ENCODE measurements around the gene LRRN2.

DNA sequence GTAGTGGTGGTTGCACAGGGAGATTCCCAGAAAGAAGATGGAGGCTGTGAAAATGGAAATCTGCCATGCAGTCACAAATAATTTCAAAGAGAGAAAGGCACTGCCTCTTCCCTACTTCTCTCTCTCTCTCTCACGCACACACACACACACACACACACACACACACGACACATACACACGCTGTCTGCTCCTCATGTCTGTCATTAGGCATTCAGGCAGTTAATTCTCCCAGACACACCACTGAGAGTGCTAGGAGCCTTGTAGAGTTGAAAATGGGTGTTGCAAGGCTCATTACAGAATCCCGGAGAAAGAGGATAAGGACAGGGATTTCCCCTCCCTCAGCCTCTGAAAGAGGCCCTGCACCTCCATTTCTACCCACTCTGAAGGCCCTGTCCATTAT is 47.8 kb upstream of the LRRN2 start:
- TF ChIP-seq FOXA1 (IDR thresholded peaks at IDR 0.05) (no peak), ZNF384 (IDR thresholded peaks at IDR 0.05) (no peak), SP1 (IDR thresholded peaks at IDR 0.05) (no peak), HDGF (IDR thresholded peaks at IDR 0.05; ENCODE audit: borderline replicate concordance) (no peak), FOXM1 (IDR thresholded peaks at IDR 0.05; ENCODE audit: borderline replicate concordance) (no peak), CTBP1 (IDR thresholded peaks at IDR 0.05; ENCODE audit: borderline replicate concordance) (no peak), SUZ12 (IDR thresholded peaks at IDR 0.05) (no peak), ELF4 (IDR thresholded peaks at IDR 0.05) (no peak)
